Right lung (tissue), 5 donors: ENCODE data around the gene CTF1. TPM values are rescaled to one million over a fixed set of nuclear protein-coding genes. Genes with fewer than 3 reads are reported as not detected.

Source experiments
- DNase-seq, 2 donors: peaks; one replicate each; pipeline ENCODE4 v3.0.0-alpha.2; 2013
- polyA plus RNA-seq, 5 donors: library from polyadenylated mRNA; unstranded; fragments of 120-200 nt; gene quantifications; one replicate each; pipeline versions ENCODE4 v1.2.1 to v1.2.3, GENCODE V29; 2013; ENCODE audit warnings: inconsistent platforms in 1 of 5, low replicate concordance in 1 of 5; ENCODE audit not compliant: insufficient read length in 5 of 5, insufficient read depth in 1 of 5

The CTF1 gene
- polyA plus RNA-seq, 5 donors = 7.8 to 12.5 (median 10.2) TPM

DNA sequence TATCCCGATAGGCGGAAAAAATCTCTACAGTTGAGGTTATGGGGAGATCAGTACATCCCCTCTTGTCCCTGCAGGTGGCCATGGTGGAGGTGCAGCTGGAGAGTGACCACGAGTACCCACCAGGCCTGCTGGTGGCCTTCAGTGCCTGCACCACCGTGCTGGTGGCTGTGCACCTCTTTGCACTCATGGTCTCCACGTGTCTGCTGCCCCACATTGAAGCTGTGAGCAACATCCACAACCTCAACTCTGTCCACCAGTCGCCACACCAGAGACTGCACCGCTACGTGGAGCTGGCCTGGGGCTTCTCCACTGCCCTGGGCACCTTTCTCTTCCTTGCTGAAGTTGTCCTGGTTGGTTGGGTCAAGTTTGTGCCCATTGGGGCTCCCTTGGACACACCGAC, 56.7 kb downstream of the CTF1 start:
- no peak for DNase-seq

Other genes with a start within 250 kb of the CTF1 start
- gene PRR14, start 245.7 kb upstream of the CTF1 start, polyA plus RNA-seq = 10 to 100 TPM; 38.7 to 48.3 (median 43.6) TPM
- 10 to 100 TPM; 45.0 to 78.2 (median 65.3) TPM for gene FBRS, start 238.2 kb upstream of the CTF1 start, polyA plus RNA-seq
- 10 to 100 TPM; 30.1 to 41.0 (median 34.8) TPM for gene SRCAP, start 197.4 kb upstream of the CTF1 start, polyA plus RNA-seq
- gene PHKG2, start 148.2 kb upstream of the CTF1 start, polyA plus RNA-seq = 10 to 100 TPM; 20.8 to 34.9 (median 30.3) TPM
- 1 to 10 TPM; 4.0 to 8.1 (median 6.1) TPM for gene CFAP119, start 134.6 kb upstream of the CTF1 start, polyA plus RNA-seq
- 100 to 1,000 TPM in 2 of 5 donors, 10 to 100 TPM in 3; 89.0 to 108 (median 94.4) TPM for gene RNF40, start 134.3 kb upstream of the CTF1 start, polyA plus RNA-seq
- gene ZNF629, start 109.4 kb upstream of the CTF1 start, polyA plus RNA-seq = 10 to 100 TPM; 16.8 to 20.9 (median 18.1) TPM
- 10 to 100 TPM; 37.5 to 61.4 (median 43.5) TPM for gene BCL7C, start 2.5 kb upstream of the CTF1 start, polyA plus RNA-seq
- 10 to 100 TPM; 13.9 to 29.4 (median 18.1) TPM for gene FBXL19, start 27.0 kb downstream of the CTF1 start, polyA plus RNA-seq
- gene ORAI3, start 52.5 kb downstream of the CTF1 start, polyA plus RNA-seq = 10 to 100 TPM; 16.0 to 21.9 (median 19.8) TPM
- gene SETD1A, start 61.1 kb downstream of the CTF1 start, polyA plus RNA-seq = 10 to 100 TPM; 11.5 to 19.7 (median 13.0) TPM
- gene HSD3B7, start 88.6 kb downstream of the CTF1 start, polyA plus RNA-seq = 1 to 10 TPM; 3.3 to 6.4 (median 4.5) TPM
- under 1 TPM; 0.37 to 0.70 (median 0.43) TPM for gene STX1B, start 114.0 kb downstream of the CTF1 start, polyA plus RNA-seq
- 10 to 100 TPM; 33.7 to 48.4 (median 40.5) TPM for gene STX4, start 136.9 kb downstream of the CTF1 start, polyA plus RNA-seq
- 1 to 10 TPM; 3.6 to 8.1 (median 4.6) TPM for gene ZNF668, start 177.6 kb downstream of the CTF1 start, polyA plus RNA-seq
- 10 to 100 TPM in 4 of 5 donors, 1 to 10 TPM in 1; 9.7 to 13.8 (median 12.7) TPM for gene ZNF646, start 177.8 kb downstream of the CTF1 start, polyA plus RNA-seq
- 1 to 10 TPM; 1.1 to 2.1 (median 1.9) TPM for gene PRSS53, start 192.3 kb downstream of the CTF1 start, polyA plus RNA-seq
- 10 to 100 TPM; 61.7 to 78.7 (median 69.5) TPM for gene VKORC1, start 198.2 kb downstream of the CTF1 start, polyA plus RNA-seq
- 10 to 100 TPM; 27.8 to 42.2 (median 36.7) TPM for gene BCKDK, start 211.8 kb downstream of the CTF1 start, polyA plus RNA-seq
- 10 to 100 TPM; 55.8 to 73.0 (median 67.2) TPM for gene KAT8, start 221.1 kb downstream of the CTF1 start, polyA plus RNA-seq
- gene PRSS8, start 239.1 kb downstream of the CTF1 start, polyA plus RNA-seq = 100 to 1,000 TPM in 3 of 5 donors, 10 to 100 TPM in 2; 84.0 to 149 (median 119) TPM